Fibroblast of upper back skin (primary cell): ENCODE measurements around the gene IFI35.
"Not testable (repeated sequence)": the region's sequence is repeated elsewhere in the genome, so short reads cannot be mapped to it uniquely, and the experiment has no call there.

Experiments used
- DNase-seq: peaks from one replicate; pipeline ENCODE4 v3.0.0-alpha.2; 2013

IFI35 gene

DNA sequence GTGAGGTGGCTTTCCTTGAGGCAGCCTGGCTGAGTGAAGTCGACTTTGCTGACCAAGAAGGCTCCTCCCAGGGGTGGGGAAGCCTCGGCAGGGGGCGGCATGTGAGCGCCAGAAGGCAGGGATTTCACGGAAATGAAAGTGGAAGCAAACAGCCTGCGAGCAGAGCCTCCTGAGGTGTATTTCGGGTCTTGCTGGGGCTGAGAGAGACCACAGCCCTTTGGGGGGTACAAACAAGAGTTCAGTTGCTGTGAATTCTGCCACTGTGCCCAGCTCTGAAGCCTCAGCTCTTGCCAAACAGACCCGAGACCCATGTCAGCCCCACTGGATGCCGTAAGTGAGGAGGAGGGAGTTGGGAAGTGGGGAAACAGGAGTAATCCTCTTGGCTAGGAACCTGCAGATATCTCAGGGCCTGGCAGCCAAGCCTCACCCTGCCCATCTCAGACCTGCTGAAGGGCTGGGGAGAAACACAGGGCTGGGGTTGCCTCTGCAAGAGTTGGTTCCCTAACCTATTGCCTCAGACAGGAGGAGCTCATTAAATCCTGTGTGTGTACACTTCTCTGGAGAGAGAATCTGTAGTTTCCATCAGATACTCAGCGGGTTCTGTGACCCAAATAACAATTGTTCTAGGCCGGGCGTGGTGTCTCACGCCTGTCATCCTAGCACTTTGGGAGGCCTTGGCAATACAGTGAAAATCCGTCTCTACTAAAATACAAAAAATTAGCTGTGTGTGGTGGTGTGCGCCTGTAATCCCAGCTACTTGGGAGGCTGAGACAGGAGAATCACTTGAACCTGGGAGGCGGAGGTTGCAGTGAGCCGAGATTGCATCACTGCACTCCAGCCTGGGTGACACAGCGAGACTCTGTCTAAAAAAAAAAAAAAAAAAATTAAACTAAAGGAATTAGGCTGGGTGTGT is at the start of gene IFI35:
Gene IFI35, plus strand, starts transcription at position 146 of the 913 bp plus-strand sequence. Its CDS starts 164 bp downstream, at position 310.
- peak; percentile 80 for DNase-seq

DNA sequence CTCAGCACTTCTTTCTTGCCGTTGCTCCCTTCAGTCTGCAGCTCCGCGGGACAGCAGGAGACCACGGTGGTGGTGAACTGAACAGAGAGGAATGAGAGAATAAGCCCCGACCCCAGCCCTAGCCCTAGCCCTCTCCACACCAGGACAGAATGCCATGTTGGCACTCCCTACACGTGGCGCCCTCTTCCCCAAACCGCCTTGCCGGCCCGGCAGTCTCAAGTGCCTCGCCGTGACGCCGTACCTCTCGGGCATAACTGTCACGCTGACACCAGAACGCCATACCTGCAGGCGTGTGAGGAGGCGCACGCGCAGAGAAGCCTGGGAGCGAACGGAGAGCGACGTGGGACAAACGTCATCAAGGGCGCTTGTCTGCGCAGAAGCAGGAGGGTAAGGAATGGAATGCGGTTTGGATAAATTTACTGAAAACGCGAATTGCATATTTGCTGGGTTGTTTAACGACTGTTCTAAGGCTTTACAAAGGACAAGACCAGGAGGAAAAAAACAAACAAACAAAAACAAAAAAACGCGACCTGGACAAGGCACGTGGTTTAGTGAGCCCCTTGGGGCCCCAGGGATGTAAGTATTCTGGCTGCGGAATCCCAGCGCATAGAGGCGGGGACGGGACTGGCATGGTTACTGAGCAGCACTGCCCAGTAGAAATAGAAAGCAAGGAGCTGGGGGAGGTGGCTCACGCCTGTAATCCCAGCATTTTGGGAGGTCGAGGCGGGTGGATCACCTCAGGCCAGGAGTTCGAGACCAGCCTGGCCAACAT is 42.2 kb upstream of the IFI35 start, which contains the start of gene AARSD1:
Gene AARSD1, minus strand, starts transcription at position 294 of the 772 bp plus-strand sequence. Its CDS starts 14 bp downstream, at position 280.
- peak; percentile 90 for DNase-seq

DNA sequence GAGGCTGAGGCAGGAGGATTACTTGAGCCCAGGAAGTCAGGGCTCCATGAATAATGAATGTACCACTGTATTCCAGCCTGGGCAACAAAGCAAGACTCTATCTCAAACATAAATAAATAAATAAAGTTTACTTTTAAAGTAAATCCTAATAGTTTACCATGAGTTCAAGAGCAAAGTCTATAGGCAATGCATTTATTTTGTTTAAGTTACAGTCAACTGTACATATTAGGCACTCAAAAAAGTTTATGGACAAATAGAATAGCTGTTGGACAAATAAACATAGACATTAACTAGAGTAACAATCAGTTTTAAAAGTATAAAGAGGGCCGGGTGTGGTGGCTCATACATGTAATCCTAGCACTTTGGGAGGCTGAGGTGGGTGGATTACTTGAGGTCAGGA is 38.7 kb upstream of the IFI35 start:
- no peak for DNase-seq

DNA sequence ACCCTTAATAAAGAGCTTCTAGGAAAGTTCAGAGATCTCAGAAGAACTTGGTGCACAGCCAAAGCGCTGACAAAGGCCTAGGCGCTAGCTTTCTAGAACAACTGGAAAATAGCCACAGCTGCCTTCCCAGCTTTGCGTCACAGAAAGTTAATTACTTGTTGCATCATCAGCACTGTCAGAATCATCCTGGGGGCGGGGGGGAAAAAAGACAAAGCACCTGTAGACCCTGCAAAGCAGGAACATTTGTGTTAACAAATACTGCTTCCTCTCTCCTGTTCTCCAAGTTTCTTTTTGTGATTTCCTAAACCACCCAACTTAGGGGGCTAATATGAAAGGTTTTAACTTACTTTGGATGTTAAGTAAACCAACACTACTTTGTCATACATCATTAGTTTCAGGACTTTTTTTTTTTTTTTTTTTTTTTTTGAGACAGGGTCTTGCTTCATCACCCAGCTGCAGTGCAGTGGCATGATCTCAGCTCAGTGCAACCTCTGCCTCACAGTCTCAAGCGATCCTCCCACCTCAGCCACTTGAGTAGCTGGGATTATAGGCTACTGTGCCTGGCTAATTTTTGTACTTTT is 37.5 kb upstream of the IFI35 start:
- DNase-seq, result no peak

DNA sequence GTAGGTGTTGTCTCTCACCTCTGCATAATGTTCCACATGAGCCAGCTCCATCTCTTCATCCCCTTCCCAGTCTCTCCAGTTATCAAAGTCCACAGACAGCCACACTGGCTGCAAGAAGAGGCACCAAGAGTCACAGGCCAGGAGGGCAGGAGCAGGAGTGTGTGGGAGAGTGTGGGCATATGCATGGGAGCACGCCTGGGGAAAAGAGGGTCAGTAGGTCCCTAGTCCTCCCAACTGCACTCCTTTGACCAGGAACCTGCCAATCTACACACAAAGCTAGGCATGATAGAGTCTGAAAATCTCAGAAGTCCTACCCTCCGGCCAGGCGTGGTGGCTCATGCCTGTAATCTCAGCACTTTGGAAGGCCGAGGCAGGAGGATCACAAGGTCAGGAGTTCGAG is 35.0 kb upstream of the IFI35 start:
- no peak for DNase-seq

DNA sequence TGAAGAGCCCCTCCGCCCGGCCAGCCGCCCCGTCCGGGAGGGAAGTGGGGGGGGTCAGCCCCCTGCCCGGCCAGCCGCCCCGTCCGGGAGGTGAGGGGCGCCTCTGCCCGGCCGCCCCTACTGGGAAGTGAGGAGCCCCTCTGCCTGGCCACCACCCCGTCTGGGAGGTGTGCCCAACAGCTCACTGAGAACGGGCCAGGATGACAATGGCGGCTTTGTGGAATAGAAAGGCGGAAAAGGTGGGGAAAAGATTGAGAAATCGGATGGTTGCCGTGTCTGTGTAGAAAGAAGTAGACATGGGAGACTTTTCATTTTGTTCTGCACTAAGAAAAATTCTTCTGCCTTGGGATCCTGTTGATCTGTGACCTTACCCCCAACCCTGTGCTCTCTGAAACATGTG is 33.3 kb upstream of the IFI35 start:
- not testable (repeated sequence) for DNase-seq

DNA sequence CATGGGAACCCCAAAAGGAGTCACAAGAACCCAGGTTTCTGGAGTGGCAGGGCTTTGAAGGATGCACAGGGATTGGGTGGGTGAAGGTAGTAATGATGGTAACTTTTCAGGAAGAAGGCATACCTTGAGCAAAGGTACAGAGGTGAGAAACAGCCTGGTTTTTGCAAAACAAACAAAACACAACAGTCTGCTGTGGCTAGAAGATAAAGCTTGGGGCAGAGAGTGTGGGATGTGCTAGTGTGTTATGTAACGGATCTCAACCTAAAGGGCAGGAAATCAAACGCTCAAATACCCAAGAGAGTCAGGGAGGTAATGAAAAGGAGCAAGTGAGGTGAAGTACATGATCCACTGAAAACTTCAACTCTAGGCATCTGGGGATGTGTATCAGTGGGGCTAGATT is 31.3 kb upstream of the IFI35 start:
- DNase-seq, result no peak

DNA sequence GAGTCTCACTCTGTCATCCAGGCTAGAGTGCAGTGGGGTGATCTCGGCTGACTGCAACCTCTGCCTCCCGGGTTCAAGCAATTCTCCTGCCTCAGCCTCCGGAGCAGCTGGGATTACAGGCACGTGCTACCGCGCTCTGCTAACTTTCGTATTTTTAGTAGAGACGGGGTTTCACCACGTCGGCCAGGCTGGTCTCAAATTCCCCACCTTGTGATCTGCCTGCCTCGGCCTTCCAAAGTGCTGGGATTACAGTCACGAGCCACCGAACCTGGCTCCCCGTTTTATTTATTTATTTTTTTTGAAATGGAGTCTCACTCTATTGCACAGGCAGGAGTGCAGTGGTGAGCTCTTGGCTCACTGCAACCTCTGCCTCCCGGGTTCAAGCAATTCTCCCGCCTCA is 30.9 kb upstream of the IFI35 start:
- DNase-seq, result not testable (repeated sequence)

DNA sequence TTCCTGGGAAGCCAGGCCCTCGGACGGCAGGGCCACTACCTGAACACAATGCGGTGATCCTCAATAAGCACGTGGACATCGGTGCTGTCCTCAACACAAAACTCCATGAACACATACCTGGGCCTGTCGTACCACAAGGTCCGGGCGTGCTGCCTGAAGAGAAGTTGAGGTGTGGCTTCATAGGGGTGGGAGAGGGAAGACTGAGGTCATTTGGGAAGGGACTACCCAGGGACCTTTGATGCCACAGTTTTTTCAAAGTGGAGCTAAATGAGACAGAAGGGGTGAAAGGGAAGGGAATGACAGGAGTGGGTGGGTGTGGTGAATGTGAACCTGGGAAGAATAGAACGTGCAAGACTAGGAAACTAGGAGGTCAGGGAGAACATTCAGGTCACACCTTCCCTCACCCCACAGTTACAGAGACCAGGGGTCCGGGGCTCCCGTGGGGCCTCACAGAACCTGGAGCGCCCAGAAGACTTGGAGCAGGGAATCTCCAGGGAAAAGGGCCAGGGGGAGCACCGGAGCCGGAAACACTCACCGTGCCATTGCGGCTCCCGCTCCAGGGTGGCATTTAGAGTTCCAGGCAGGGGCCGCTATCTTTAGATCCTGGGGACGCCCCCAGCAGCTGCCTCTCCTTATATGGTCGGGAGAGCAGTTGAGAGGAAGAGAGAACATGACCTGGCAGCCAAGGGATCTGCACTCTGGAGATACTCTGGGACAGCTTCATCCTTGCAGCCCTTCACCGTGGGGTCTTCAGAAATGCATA is 26.9 kb upstream of the IFI35 start, which contains the start of gene PTGES3L:
Gene PTGES3L, minus strand, starts transcription at position 570 of the 763 bp plus-strand sequence. Its CDS starts 27 bp downstream, at position 543.
- DNase-seq, result peak; percentile 57

DNA sequence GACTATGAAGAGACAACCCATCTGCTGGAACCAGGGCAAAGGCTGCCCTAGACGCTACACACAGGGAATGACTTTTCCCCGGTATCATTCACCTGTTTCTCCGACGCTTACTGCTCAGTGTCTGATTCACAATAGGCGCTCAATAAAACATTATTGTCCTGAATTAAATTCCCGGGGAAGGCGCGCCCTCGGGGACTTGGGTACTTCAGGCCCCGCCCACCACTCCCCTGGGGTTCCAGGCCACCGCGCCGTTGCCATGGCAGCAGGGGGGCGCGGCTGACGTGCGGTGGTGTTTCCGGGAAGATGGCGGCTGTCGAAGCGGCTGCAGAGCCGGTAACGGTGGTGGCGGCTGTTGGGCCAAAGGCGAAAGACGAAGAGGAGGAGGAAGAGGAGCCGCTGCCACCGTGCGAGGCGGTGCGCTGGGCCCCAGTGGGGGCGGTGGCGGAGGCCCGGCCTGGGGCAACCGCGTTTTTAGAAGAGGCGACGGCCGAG is 26.3 kb upstream of the IFI35 start, which contains the start of gene RUNDC1:
Gene RUNDC1, plus strand, starts transcription at position 292 of the 492 bp plus-strand sequence. Its CDS starts 12 bp downstream, at position 304.
- peak; percentile 82 for DNase-seq

DNA sequence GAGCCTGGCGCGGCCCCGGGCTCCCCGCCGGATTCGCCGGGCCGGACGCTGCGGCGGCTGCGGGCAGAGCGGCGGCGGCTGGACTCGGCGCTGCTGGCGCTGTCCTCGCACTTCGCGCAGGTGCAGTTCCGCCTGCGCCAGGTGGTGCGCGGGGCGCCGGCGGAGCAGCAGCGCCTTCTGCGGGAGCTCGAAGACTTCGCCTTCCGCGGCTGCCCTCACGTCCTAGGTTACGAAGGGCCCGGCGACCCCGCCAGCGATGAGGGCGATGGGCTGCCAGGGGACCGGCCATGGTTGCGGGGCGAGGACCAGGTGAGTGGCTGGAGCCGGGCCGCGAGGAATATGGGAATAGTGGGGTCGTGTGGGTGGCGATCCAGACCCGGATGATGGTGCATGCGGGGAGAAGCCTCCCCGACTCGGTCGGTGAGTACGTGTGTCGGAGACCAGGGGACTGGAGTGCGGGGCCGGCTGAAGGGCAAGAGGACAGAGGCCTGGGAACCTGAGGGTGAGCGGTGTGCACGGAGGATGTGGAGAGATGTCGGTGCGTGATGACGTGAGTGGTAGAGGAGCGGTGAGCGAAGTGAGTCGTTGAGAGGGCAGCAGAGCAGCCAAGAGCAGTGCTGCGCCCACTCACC is 25.7 kb upstream of the IFI35 start:
- DNase-seq, result peak; percentile 32

DNA sequence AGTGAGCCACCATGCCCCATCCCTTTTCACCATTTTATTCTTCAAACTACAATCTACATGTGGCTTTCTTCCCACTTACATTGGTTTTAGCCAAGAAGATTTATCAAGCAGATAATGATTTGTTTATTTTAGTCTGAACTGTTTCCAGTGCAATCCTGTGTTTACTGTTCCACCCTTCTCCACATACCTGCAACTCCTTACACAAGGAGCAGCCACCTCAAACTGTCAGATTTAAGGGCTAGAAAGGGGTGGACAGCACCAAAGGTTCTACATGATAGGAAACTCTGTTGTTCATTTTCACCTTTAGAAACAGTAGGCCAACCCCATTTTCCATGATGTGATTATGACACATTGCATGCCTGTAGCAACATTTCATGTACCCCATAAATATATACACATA is 24.3 kb upstream of the IFI35 start:
- DNase-seq, result no peak

DNA sequence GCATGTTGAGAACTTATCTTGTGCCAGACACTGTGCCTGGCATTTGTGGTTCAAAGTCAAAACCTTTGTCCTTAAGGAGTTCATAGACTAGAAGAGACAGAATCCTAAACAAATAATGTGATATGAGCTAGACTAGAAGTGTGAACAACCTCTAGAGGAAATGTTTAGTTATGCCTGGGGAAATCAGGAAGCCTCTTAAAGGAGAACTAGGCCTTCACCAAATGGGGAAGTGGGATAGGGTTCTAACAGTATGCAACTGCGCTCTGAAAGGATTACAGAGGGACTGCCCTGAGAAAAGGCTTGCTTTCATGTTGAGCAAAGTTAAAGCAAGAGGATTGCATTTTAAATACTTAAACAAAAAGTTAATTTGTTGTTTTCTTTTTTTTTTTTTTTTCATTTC is 21.4 kb upstream of the IFI35 start:
- DNase-seq, result no peak

DNA sequence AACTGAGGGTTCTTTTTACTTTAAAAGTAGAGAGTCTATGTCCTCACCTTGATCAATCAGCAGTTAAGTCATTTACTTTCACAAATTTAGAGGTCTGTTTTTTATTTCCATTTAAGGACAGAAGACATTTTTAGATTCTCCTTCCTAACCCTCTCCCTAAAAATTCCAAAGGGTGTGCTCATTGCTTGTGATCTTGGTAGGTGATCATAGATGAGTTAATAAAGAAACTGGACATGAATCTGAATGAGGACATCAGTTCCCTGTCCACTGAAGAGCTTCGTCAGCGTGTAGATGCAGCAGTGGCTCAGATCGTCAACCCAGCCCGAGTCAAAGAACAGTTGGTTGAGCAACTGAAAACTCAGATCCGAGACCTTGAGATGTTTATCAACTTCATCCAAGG is 17.4 kb upstream of the IFI35 start:
- no peak for DNase-seq

DNA sequence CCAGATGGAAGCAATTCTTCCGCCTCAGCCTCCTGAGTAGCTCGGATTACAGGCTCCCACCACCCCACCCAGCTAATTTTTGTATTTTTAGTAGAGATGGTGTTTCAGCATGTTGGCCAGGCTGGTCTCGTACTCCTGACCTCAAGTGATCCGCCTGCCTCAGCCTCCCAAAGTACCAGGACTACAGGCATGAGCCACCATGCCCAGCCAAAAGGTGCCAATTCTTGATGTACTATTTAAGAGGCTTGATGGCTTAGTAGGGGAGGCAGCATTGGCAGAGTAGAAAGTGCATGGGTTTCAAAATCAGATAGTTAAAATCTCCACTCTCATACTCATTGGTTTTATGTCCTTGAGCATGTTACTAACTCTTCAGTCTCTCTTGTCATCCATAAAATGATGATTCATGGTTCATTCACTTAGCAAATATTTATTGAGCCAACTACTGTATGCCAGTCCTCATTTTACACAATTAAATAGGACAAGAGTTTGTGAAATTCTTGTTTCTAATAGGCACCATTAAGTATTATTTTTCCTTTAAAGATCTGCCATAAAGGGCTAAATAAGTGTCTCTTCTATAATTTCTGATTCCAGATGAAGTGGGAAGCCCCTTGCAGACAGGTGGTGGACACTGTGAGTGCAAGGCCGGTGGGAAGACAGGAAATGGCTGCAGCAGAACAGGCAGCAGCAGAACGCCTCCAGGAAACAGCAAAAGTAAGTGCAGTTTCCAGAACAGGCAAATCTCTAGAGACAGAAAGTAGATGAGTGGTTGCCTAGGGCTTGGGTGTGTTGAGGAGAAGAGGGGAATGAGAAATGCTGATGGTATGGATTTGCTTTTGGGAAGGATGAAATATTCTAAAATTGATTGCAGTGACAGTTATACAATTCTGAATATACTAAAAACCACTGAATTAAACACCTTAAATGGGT is 16.6 kb upstream of the IFI35 start:
- DNase-seq, result peak; percentile 65

DNA sequence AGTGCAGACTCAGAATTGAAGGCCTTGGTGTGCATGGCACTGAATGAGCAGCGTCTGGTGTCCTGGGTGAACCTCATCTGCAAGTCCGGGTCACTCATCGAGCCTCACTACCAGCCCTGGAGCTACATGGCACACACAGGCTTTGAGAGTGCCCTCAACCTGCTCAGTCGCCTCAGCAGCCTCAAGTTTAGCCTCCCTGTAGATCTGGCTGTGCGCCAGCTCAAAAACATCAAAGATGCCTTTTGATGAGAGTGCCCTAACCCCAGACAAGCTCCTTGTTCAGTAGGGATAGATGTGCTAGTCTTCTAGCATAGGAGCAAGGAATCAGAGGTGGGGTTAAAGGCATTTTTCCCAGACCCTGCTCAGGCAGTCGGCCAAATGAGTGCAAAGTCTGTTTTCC is 15.1 kb upstream of the IFI35 start:
- DNase-seq, result no peak

DNA sequence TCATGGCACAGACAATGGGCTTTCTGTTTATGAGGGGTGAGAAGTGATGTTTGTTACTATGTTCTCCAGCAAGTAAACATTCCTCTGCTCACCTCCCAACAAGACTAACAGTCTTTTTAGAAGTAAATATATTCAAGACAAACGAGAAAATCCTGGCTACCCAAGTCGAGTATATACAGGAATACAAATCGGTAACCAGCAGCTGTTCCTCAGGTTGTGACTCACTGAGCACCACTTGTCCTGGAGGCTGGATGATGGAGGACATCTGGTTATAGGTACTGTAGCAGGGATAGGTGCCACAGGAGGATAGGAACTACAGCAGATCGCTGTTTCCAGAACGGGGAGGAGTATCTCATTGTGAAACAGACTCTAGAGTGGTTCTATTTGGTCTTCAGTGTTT is 13.7 kb upstream of the IFI35 start:
- DNase-seq, result no peak

DNA sequence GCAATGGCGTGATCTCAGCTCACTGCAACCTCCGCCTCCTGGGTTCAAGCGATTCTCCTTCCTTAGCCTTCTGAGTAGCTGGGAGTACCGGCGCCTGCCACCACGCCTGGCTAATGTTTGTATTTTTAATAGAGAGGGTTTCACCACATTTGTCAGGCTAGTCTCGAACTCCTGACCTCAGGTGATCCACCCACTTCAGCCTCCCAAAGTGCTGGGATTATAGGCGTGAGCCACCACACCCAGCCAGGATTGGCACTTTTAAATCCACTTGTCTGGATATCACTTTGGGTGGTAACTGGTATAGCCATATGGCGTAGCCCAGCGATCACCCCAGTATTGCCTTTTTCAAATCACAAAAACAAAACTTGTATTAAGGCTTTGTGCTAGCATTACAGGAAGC is 12.7 kb upstream of the IFI35 start:
- DNase-seq, result not testable (repeated sequence)

DNA sequence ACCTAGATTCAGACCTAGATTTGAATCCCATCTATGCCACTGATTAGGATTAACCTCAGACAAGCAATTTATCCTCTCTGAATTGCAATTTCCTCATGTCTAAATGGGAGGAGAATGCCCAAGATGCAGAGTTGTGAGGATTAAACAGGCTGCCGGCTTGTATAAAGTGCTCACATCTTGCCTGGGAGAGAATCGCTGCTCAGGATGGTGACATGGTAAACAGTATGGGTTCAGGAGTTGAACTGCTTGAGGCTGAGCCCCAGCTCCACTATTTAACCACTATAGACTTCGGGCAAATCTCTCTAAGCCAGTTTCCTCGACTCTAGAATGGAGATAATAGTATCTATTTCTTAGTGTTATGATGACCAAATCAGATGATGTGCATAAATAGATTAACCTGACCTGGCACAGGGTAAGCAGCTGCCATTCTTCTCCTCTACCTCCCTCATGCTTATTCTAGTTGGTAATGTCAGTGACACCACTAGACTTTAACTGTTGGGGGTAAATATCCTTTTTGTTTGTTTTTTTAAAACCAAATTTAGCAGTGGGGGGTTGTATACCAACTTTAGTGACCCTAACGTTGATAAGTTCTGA is 9.1 kb upstream of the IFI35 start:
- no peak for DNase-seq
